ENCODE results near the gene RSPH1.
A peak's percentile ranks its signal among the peaks of the same experiment; 100 is the strongest.

RSPH1 gene

GRCh38 chr21:42467140-42467983 is 28.7 kb downstream of the RSPH1 start:
- DNase-seq = peak in 1 of 56 donors; percentile 5

GRCh38 chr21:42466700-42467099 is 29.3 kb downstream of the RSPH1 start:
- DNase-seq = no peak

- no peak for DNase-seq
These were observed 30.3 kb downstream of the RSPH1 start for GRCh38 chr21:42465803-42466127.

- no peak for DNase-seq
These were observed 30.8 kb downstream of the RSPH1 start for GRCh38 chr21:42465008-42465802.

GRCh38 chr21:42463861-42464515 is 32.0 kb downstream of the RSPH1 start:
- DNase-seq = peak in 15 of 56 donors; percentile 4 to 68 (median 18)

GRCh38 chr21:42461881-42462877 is 33.8 kb downstream of the RSPH1 start:
- no peak for DNase-seq

- DNase-seq = no peak
These were observed 34.9 kb downstream of the RSPH1 start for GRCh38 chr21:42461185-42461520.

- no peak for DNase-seq
These were observed 35.4 kb downstream of the RSPH1 start for GRCh38 chr21:42460391-42461184.

- no peak for DNase-seq
These were observed 36.3 kb downstream of the RSPH1 start for GRCh38 chr21:42459546-42460215.

GRCh38 chr21:42459082-42459460 is 37.0 kb downstream of the RSPH1 start:
- DNase-seq = no peak

- DNase-seq = peak in 12 of 56 donors; percentile 6 to 44 (median 26)
These were observed 39.6 kb downstream of the RSPH1 start for GRCh38 chr21:42456457-42456856.

GRCh38 chr21:42455754-42456440 is 40.1 kb downstream of the RSPH1 start:
- no peak for DNase-seq

GRCh38 chr21:42455196-42455595 is 40.8 kb downstream of the RSPH1 start:
- DNase-seq = no peak

GRCh38 chr21:42454786-42455185 is 41.2 kb downstream of the RSPH1 start:
- DNase-seq = no peak

GRCh38 chr21:42453986-42454570 is 41.9 kb downstream of the RSPH1 start:
- no peak for DNase-seq

- DNase-seq = no peak
These were observed 42.6 kb downstream of the RSPH1 start for GRCh38 chr21:42453224-42453985.

- DNase-seq = no peak
These were observed 43.4 kb downstream of the RSPH1 start for GRCh38 chr21:42452401-42453223.

Measured in nucleus accumbens (tissue), 56 donors.